MV-4-11 (cell line): ENCODE data around the gene UQCC2.

Source experiments
- DNase-seq: peaks from one replicate; lab custom pipeline; 2025; lab: John Stamatoyannopoulos, UW

The UQCC2 gene

GRCh38 chr6:33691456-33692077 lies 19.9 kb downstream of the UQCC2 start:
- DNase-seq = no peak

GRCh38 chr6:33690766-33691165 lies 20.7 kb downstream of the UQCC2 start:
- no peak for DNase-seq

- no peak for DNase-seq
These were observed 21.6 kb downstream of the UQCC2 start for GRCh38 chr6:33689879-33690278.

GRCh38 chr6:33689148-33689494 lies 22.4 kb downstream of the UQCC2 start:
- DNase-seq = no peak

- no peak for DNase-seq
These were observed 22.9 kb downstream of the UQCC2 start for GRCh38 chr6:33688451-33689147.

- DNase-seq = no peak
These were observed 23.5 kb downstream of the UQCC2 start for GRCh38 chr6:33688006-33688405.

GRCh38 chr6:33686981-33687975 lies 24.2 kb downstream of the UQCC2 start:
- no peak for DNase-seq

GRCh38 chr6:33686225-33686924 lies 25.1 kb downstream of the UQCC2 start:
- DNase-seq = no peak

GRCh38 chr6:33685411-33686224 lies 25.9 kb downstream of the UQCC2 start:
- DNase-seq = no peak

- no peak for DNase-seq
These were observed 26.5 kb downstream of the UQCC2 start for GRCh38 chr6:33684983-33685382.

- DNase-seq = no peak
These were observed 27.0 kb downstream of the UQCC2 start for GRCh38 chr6:33684428-33684896.

- no peak for DNase-seq
These were observed 27.7 kb downstream of the UQCC2 start for GRCh38 chr6:33683576-33684427.

GRCh38 chr6:33683051-33683571 lies 28.4 kb downstream of the UQCC2 start:
- peak; percentile 11 for DNase-seq

GRCh38 chr6:33682341-33682740 lies 29.2 kb downstream of the UQCC2 start:
- DNase-seq = no peak

GRCh38 chr6:33679761-33680160 lies 31.7 kb downstream of the UQCC2 start:
- DNase-seq = no peak

- DNase-seq = no peak
These were observed 32.5 kb downstream of the UQCC2 start for GRCh38 chr6:33678932-33679490.

GRCh38 chr6:33678233-33678931 lies 33.1 kb downstream of the UQCC2 start:
- no peak for DNase-seq

- no peak for DNase-seq
These were observed 33.8 kb downstream of the UQCC2 start for GRCh38 chr6:33677689-33678088.

- no peak for DNase-seq
These were observed 34.3 kb downstream of the UQCC2 start for GRCh38 chr6:33677143-33677660.
